Parathyroid adenoma (tissue), 2 donors: Measurements from ENCODE around the gene PCDHGA5.
"Not testable (repeated sequence)": the region's sequence is repeated elsewhere in the genome, so short reads cannot be mapped to it uniquely, and the experiment has no call there.

ENCODE experiments used
- H2AFZ ChIP-seq: fragments of 300-600 bp; sonication (generic); one replicate; pipeline ENCODE4 v1.7.0; 2017; ENCODE audit warnings: antibody characterized with exemption, mild to moderate bottlenecking
- H3K27ac ChIP-seq: fragments of 300-600 bp; sonication (generic); one replicate; pipeline ENCODE4 v1.7.0; 2017
- H3K27me3 ChIP-seq: fragments of 300-600 bp; sonication (generic); one replicate; pipeline ENCODE4 v1.7.0; 2017; ENCODE audit warnings: low read length; ENCODE audit not compliant: control insufficient read depth, insufficient read depth
- H3K36me3 ChIP-seq: fragments of 300-600 bp; sonication (generic); one replicate; pipeline ENCODE4 v1.7.0; 2017; ENCODE audit warnings: low read length; ENCODE audit not compliant: control insufficient read depth, insufficient read depth
- H3K4me1 ChIP-seq: fragments of 300-600 bp; sonication (generic); one replicate; pipeline ENCODE4 v1.7.0; 2017; ENCODE audit warnings: control low read depth
- H3K4me2 ChIP-seq: fragments of 300-600 bp; sonication (generic); one replicate; pipeline ENCODE4 v1.7.0; 2017; ENCODE audit warnings: low read length
- H3K4me3 ChIP-seq: fragments of 300-600 bp; sonication (generic); one replicate; pipeline ENCODE4 v1.7.0; 2017; ENCODE audit warnings: low read depth, low read length
- H3K79me2 ChIP-seq: fragments of 300-600 bp; sonication (generic); one replicate; pipeline ENCODE4 v1.7.0; 2017; ENCODE audit warnings: control low read depth
- H3K9ac ChIP-seq: fragments of 300-600 bp; sonication (generic); one replicate; pipeline ENCODE4 v1.7.0; 2017; ENCODE audit warnings: mild to moderate bottlenecking
- H3K9me3 ChIP-seq: fragments of 300-600 bp; sonication (generic); one replicate; pipeline ENCODE4 v1.7.0; 2017; ENCODE audit warnings: low read length; ENCODE audit not compliant: control insufficient read depth
- TF ChIP-seq, protein P1 (sequence below): fragments of 300-600 bp; sonication (generic); IDR thresholded peaks from one replicate; pipeline ENCODE4 v1.7.0; 2017; ENCODE audit warnings: antibody characterized with exemption, mild to moderate bottlenecking
- donor health status: primary hyperparathyroidism.

PCDHGA5 gene

DNA sequence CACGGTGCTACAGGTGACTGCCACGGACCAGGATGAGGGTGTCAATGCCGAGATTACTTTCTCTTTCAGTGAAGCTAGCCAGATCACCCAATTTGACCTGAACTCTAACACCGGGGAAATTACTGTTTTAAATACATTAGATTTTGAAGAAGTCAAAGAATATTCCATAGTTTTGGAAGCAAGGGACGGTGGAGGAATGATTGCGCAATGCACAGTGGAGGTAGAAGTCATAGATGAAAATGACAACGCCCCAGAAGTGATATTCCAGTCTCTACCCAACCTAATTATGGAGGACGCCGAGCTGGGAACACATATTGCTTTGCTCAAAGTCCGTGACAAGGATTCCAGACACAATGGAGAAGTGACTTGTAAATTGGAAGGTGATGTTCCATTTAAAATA, 24.7 kb downstream of the PCDHGA5 start:
- Histone ChIP-seq H3K36me3 (peaks cover 3% of the 10 kb centered on the region), H3K4me2 (no peak overlapping the region), H3K4me3 (no peak overlapping the region), H3K9ac (no peak overlapping the region), H3K27ac (no peak overlapping the region), H2AFZ (no peak overlapping the region), H3K79me2 (no peaks in the 10 kb centered on the region), H3K27me3 (no peaks in the 10 kb centered on the region), H3K9me3 (no peaks in the 10 kb centered on the region), H3K4me1 (no peaks in the 10 kb centered on the region)
- TF ChIP-seq, protein P1, sequence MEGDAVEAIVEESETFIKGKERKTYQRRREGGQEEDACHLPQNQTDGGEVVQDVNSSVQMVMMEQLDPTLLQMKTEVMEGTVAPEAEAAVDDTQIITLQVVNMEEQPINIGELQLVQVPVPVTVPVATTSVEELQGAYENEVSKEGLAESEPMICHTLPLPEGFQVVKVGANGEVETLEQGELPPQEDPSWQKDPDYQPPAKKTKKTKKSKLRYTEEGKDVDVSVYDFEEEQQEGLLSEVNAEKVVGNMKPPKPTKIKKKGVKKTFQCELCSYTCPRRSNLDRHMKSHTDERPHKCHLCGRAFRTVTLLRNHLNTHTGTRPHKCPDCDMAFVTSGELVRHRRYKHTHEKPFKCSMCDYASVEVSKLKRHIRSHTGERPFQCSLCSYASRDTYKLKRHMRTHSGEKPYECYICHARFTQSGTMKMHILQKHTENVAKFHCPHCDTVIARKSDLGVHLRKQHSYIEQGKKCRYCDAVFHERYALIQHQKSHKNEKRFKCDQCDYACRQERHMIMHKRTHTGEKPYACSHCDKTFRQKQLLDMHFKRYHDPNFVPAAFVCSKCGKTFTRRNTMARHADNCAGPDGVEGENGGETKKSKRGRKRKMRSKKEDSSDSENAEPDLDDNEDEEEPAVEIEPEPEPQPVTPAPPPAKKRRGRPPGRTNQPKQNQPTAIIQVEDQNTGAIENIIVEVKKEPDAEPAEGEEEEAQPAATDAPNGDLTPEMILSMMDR = no peak

DNA sequence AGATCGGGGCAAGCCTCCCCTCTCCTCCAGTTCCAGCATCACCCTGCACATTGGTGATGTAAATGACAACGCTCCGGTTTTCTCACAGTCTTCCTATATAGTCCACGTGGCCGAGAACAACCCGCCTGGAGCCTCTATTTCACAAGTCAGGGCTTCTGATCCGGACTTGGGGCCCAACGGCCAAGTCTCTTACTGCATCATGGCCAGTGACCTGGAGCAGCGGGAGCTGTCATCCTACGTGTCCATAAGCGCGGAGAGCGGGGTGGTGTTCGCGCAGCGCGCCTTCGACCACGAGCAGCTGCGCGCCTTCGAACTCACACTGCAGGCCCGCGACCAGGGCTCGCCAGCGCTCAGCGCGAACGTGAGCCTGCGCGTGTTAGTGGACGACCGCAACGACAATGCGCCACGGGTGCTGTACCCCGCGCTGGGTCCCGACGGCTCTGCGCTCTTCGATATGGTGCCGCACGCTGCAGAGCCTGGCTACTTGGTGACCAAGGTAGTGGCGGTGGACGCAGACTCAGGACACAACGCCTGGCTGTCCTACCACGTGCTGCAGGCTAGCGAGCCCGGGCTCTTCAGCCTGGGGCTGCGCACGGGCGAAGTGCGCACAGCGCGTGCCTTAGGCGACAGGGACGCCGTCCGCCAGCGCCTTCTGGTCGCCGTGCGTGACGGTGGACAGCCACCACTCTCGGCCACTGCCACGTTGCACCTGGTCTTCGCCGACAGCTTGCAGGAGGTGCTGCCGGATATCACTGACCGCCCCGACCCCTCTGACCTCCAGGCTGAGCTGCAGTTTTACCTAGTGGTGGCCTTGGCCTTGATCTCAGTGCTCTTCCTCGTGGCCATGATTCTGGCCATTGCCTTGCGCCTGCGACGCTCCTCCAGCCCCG, 25.4 kb downstream of the PCDHGA5 start:
- Histone ChIP-seq H3K4me3 (no peak overlapping the region), H3K27ac (no peak overlapping the region), H2AFZ (no peak overlapping the region), H3K9ac (no peak overlapping the region), H3K36me3 (peaks cover 3% of the 10 kb centered on the region), H3K4me2 (no peak overlapping the region), H3K9me3 (no peaks in the 10 kb centered on the region), H3K27me3 (no peaks in the 10 kb centered on the region), H3K4me1 (no peaks in the 10 kb centered on the region), H3K79me2 (no peaks in the 10 kb centered on the region)
- TF ChIP-seq, protein P1 = no peak

DNA sequence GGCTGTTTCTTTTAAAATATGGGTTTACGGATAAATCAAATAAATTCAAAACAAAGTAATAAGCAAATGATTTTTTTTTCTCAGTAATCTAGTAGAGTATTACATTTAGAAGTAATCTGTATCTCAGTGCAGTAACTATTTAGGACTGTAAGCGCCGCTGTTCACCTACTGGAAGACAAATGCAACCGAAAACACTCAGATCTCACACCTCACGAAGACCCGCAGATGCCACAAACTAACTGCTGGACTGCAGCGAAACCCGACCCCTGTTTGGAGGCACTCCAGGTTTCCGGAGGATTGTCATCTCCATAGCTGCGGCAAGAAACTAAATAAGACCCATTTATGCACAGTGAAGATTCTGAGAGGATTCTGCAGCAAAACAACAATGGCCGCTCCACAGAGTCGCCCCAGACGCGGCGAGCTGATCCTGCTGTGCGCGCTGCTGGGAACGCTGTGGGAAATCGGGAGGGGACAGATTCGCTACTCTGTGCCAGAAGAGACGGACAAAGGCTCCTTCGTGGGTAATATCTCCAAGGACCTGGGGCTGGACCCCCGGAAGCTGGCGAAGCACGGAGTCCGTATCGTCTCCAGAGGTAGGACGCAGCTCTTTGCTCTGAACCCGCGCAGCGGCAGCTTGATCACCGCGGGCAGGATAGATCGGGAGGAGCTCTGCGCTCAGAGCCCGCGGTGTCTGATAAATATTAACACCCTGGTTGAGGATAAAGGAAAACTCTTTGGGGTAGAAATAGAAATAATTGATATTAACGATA, 28.7 kb downstream of the PCDHGA5 start, which contains the start of gene PCDHGA8:
PCDHGA8 (plus strand) TSS at position 205 of the 770 bp plus-strand sequence; CDS start at position 386, 181 bp downstream.
- no peaks in the 10 kb centered on the region for H3K9me3 ChIP-seq
- H3K27ac ChIP-seq = no peak within 1 kb of the TSS
- no peaks in the 10 kb centered on the region for H3K27me3 ChIP-seq
- H3K9ac ChIP-seq = no peak within 1 kb of the TSS
- TF ChIP-seq, protein P1 = no peak
- no peak within 1 kb of the TSS for H3K4me3 ChIP-seq
- no peak within 1 kb of the TSS for H2AFZ ChIP-seq
- no peaks in the 10 kb centered on the region for H3K79me2 ChIP-seq
- H3K4me2 ChIP-seq = no peak within 1 kb of the TSS
- H3K4me1 ChIP-seq = no peaks in the 10 kb centered on the region
- peaks cover 3% of the 10 kb centered on the region for H3K36me3 ChIP-seq

DNA sequence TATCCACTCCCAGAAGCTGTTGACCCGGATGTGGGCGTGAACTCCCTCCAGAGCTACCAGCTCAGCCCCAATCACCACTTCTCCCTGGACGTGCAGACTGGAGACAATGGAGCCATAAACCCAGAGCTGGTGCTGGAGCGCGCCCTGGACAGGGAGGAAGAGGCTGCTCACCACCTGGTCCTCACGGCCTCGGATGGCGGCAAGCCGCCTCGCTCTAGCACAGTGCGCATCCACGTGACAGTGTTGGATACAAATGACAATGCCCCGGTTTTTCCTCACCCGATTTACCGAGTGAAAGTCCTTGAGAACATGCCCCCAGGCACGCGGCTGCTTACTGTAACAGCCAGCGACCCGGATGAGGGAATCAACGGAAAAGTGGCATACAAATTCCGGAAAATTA, 29.3 kb downstream of the PCDHGA5 start:
- H2AFZ ChIP-seq = no peak overlapping the region
- peaks cover 3% of the 10 kb centered on the region for H3K36me3 ChIP-seq
- TF ChIP-seq, protein P1 = no peak
- no peaks in the 10 kb centered on the region for H3K79me2 ChIP-seq
- H3K4me1 ChIP-seq = no peaks in the 10 kb centered on the region
- no peak overlapping the region for H3K4me3 ChIP-seq
- H3K9me3 ChIP-seq = no peaks in the 10 kb centered on the region
- H3K27me3 ChIP-seq = no peaks in the 10 kb centered on the region
- no peak overlapping the region for H3K4me2 ChIP-seq
- no peak overlapping the region for H3K9ac ChIP-seq
- H3K27ac ChIP-seq = no peak overlapping the region

DNA sequence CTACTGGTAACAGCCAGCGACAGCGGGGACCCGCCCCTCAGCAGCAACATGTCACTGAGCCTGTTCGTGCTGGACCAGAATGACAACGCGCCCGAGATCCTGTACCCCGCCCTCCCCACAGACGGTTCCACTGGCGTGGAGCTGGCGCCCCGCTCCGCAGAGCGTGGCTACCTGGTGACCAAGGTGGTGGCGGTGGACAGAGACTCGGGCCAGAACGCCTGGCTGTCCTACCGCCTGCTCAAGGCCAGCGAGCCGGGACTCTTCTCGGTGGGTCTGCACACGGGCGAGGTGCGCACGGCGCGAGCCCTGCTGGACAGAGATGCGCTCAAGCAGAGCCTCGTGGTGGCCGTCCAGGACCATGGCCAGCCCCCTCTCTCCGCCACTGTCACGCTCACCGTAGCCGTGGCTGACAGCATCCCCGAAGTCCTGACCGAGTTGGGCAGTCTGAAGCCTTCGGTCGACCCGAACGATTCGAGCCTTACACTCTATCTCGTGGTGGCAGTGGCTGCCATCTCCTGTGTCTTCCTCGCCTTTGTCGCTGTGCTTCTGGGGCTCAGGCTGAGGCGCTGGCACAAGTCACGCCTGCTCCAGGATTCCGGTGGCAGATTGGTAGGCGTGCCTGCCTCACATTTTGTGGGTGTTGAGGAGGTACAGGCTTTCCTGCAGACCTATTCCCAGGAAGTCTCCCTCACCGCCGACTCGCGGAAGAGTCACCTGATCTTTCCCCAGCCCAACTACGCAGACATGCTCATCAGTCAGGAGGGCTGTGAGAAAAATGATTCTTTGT, 30.6 kb downstream of the PCDHGA5 start:
- H3K36me3 ChIP-seq, H3K4me3 ChIP-seq, H3K27me3 ChIP-seq, H3K27ac ChIP-seq, H3K9ac ChIP-seq, H3K79me2 ChIP-seq, H2AFZ ChIP-seq, H3K4me1 ChIP-seq, H3K4me2 ChIP-seq, H3K9me3 ChIP-seq: not testable (repeated sequence)
